GM12878 (cell line): ENCODE measurements around the gene FAM187B. TPM values are rescaled to one million over a fixed set of nuclear protein-coding genes. Genes with fewer than 3 reads are reported as not detected.
A peak's percentile ranks its signal among the peaks of the same experiment; 100 is the strongest.

Experiments used
- BMI1 ChIP-seq: fragments of 450-650 bp; IDR thresholded peaks from 2 replicates; pipeline ENCODE4 v1.6.1; 2016; ENCODE audit warnings: mild to moderate bottlenecking, moderate library complexity, borderline replicate concordance
- CREB1 ChIP-seq: IDR thresholded peaks from 2 replicates; pipeline ENCODE4 v1.6.1; 2012; ENCODE audit warnings: low read depth, mild to moderate bottlenecking, inconsistent platforms
- CREM ChIP-seq: IDR thresholded peaks from 2 replicates; pipeline ENCODE4 v1.6.1; 2014; ENCODE audit warnings: antibody characterized with exemption, low read depth
- DPF2 ChIP-seq: fragments of 450-650 bp; IDR thresholded peaks from 2 replicates; pipeline ENCODE4 v1.6.1; 2017; ENCODE audit warnings: mild to moderate bottlenecking
- EP300 ChIP-seq, 2 experiments: fragments of 150-350 bp in 1 of 2; IDR thresholded peaks; 2 replicates each; pipeline ENCODE4 v1.6.1; 2011 to 2012; ENCODE audit warnings: low read depth in 2 of 2, low read length in 2 of 2, borderline replicate concordance in 1 of 2, improper control_type of control experiment in 1 of 2, inconsistent platforms in 1 of 2; ENCODE audit not compliant: control insufficient read depth in 1 of 2
- ETV6 ChIP-seq, 2 experiments: fragments of 450-650 bp in 1 of 2; IDR thresholded peaks in 1 of 2; conservative IDR thresholded peaks in 1 of 2; 2 replicates each; pipeline ENCODE4 v1.6.1; 2014; ENCODE audit warnings: antibody characterized with exemption in 1 of 2, borderline replicate concordance in 1 of 2, low read depth in 1 of 2, mild to moderate bottlenecking in 1 of 2, moderate library complexity in 1 of 2
- FOS ChIP-seq: IDR thresholded peaks from 3 replicates; pipeline ENCODE4 v1.6.1; 2011; ENCODE audit warnings: borderline replicate concordance; ENCODE audit not compliant: insufficient read length; ENCODE audit errors: extremely low read depth
- FOXM1 ChIP-seq: IDR thresholded peaks from 2 replicates; pipeline ENCODE4 v1.6.1; 2012; ENCODE audit warnings: low read depth, mild to moderate bottlenecking, inconsistent platforms, low read length, moderate library complexity
- KLF5 ChIP-seq: fragments of 450-650 bp; IDR thresholded peaks from 2 replicates; pipeline ENCODE4 v1.6.1; 2014; ENCODE audit warnings: mild to moderate bottlenecking; ENCODE audit not compliant: partially characterized antibody
- SMAD1 ChIP-seq: fragments of 450-650 bp; IDR thresholded peaks from 2 replicates; pipeline ENCODE4 v1.6.1; 2018; ENCODE audit warnings: mild to moderate bottlenecking, low read depth; ENCODE audit not compliant: partially characterized antibody
- SRF ChIP-seq, 2 experiments: IDR thresholded peaks; 2 replicates each; pipeline ENCODE4 v1.6.1; 2011; ENCODE audit warnings: low read depth in 2 of 2, low read length in 2 of 2, mild to moderate bottlenecking in 1 of 2, moderate library complexity in 1 of 2
- TARDBP ChIP-seq: IDR thresholded peaks from 2 replicates; pipeline ENCODE4 v1.6.1; 2016; ENCODE audit warnings: borderline replicate concordance
- YY1 ChIP-seq: IDR thresholded peaks from 2 replicates; pipeline ENCODE4 v1.6.1; 2011; ENCODE audit warnings: low read depth, mild to moderate bottlenecking, low read length
- ZNF217 ChIP-seq: fragments of 450-650 bp; IDR thresholded peaks from 2 replicates; pipeline ENCODE4 v1.6.1; 2017; ENCODE audit warnings: antibody characterized with exemption, mild to moderate bottlenecking
- ZNF274 ChIP-seq: IDR thresholded peaks from one replicate; pipeline ENCODE4 v1.8.0; 2011; ENCODE audit not compliant: insufficient read length, insufficient read depth
- ZNF384 ChIP-seq: IDR thresholded peaks from 2 replicates; pipeline ENCODE4 v1.6.1; 2012; ENCODE audit warnings: low read depth, mild to moderate bottlenecking, low read length, improper control_type of control experiment, borderline replicate concordance
- polyA plus RNA-seq, 11 experiments: library from polyadenylated mRNA; depleted of rRNA in 4 of 11; unstranded in 6 of 11; stranded (reverse) in 5 of 11; fragments of >200 nt; fragmentation: Nextera tagmentation in 4 of 11; fragmentation: Illumina TruSeq in 1 of 11; extraction: Ambion mirVana in 4 of 11; extraction: Trizol in 1 of 11; gene quantifications; 1 replicate in 1 of 11; 2 replicates in 10 of 11; pipeline versions ENCODE4 v1.2.1 to v1.2.3, GENCODE V29; 2011 to 2016; ENCODE audit warnings: inconsistent platforms in 2 of 11, missing spikeins in 2 of 11, low read depth in 1 of 11
- total RNA-seq, 4 experiments: library from RNA; depleted of rRNA in 3 of 4; stranded (reverse); fragments of >200 nt in 3 of 4; fragmentation: Illumina TruSeq in 1 of 4; extraction: Trizol in 1 of 4; gene quantifications; 2 replicates each; pipeline versions ENCODE4 v1.2.1 to v1.2.3, GENCODE V29; 2013 to 2021
- TF ChIP-seq, protein P1 (sequence below): fragments of 450-650 bp; IDR thresholded peaks from 2 replicates; pipeline ENCODE4 v1.6.1; 2017; ENCODE audit warnings: mild to moderate bottlenecking, moderate library complexity
- TF ChIP-seq, protein P2 (sequence below): fragments of 450-650 bp; IDR thresholded peaks from 2 replicates; pipeline ENCODE4 v1.6.1; 2017; ENCODE audit warnings: mild to moderate bottlenecking, low read depth, inconsistent platforms; ENCODE audit not compliant: poor library complexity, severe bottlenecking
- TF ChIP-seq, protein P3 (sequence below): IDR thresholded peaks from 2 replicates; pipeline ENCODE4 v1.6.1; 2011; ENCODE audit warnings: borderline replicate concordance, low read depth, mild to moderate bottlenecking, moderate library complexity, low read length; ENCODE audit not compliant: insufficient read depth, poor library complexity, severe bottlenecking
- TF ChIP-seq, protein P4 (sequence below): IDR thresholded peaks from 2 replicates; pipeline ENCODE4 v1.6.1; 2011; ENCODE audit warnings: low read depth, low read length, improper control_type of control experiment, borderline replicate concordance

FAM187B gene
- total and polyA plus RNA-seq, 10 of the 15 experiments (the other 5 are each of a cell fraction or from before 2014, with no cell fraction given), result 0.05 TPM; not detected in 9

DNA sequence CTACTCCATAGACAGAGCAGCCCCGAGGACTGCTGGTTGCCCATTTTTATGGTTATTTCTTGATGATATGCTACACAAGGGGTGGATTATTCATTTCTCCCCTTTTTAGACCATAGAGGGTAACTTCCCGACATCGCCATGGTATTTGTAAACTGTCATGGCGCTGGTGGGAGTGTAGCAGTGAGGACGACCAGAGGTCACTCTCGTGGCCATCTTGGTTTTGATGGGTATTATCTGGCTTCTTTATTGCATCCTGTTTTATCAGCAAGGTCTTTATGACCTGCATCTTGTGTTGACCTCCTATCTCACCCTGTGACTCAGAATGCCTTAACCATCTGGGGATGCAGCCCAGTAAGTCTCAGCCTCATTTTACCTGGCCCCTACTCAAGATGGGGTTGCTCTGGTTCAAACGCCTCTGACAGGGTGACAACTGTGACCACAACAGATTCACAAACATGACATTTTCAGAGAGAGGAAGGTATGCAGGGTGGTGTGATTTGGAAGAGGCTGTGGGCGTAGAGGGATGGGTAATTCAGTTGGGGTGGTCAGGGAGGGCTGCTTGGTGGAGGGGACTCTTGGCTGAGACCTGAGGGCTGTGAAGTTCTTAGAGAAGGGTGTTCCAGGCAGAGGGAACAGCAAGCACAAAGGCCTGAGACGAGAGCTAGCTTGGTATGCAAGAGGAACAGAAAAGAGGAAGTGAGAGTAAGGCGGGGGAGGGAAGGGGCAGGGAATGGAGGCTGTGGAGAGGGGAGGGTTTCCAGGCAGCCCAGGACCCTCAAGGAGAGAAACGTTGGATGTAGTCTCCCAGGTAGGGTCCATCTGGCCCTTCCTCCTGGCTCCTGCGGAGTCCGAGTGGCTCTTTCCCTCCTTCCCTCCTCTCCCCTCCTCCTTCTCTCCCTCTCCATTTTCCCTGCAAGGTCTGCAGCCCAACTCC is 23.5 kb downstream of the FAM187B start (continued):
- TF ChIP-seq, protein P1, sequence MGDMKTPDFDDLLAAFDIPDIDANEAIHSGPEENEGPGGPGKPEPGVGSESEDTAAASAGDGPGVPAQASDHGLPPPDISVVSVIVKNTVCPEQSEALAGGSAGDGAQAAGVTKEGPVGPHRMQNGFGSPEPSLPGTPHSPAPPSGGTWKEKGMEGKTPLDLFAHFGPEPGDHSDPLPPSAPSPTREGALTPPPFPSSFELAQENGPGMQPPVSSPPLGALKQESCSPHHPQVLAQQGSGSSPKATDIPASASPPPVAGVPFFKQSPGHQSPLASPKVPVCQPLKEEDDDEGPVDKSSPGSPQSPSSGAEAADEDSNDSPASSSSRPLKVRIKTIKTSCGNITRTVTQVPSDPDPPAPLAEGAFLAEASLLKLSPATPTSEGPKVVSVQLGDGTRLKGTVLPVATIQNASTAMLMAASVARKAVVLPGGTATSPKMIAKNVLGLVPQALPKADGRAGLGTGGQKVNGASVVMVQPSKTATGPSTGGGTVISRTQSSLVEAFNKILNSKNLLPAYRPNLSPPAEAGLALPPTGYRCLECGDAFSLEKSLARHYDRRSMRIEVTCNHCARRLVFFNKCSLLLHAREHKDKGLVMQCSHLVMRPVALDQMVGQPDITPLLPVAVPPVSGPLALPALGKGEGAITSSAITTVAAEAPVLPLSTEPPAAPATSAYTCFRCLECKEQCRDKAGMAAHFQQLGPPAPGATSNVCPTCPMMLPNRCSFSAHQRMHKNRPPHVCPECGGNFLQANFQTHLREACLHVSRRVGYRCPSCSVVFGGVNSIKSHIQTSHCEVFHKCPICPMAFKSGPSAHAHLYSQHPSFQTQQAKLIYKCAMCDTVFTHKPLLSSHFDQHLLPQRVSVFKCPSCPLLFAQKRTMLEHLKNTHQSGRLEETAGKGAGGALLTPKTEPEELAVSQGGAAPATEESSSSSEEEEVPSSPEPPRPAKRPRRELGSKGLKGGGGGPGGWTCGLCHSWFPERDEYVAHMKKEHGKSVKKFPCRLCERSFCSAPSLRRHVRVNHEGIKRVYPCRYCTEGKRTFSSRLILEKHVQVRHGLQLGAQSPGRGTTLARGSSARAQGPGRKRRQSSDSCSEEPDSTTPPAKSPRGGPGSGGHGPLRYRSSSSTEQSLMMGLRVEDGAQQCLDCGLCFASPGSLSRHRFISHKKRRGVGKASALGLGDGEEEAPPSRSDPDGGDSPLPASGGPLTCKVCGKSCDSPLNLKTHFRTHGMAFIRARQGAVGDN, result peak; percentile 99
- TF ChIP-seq, protein P2, sequence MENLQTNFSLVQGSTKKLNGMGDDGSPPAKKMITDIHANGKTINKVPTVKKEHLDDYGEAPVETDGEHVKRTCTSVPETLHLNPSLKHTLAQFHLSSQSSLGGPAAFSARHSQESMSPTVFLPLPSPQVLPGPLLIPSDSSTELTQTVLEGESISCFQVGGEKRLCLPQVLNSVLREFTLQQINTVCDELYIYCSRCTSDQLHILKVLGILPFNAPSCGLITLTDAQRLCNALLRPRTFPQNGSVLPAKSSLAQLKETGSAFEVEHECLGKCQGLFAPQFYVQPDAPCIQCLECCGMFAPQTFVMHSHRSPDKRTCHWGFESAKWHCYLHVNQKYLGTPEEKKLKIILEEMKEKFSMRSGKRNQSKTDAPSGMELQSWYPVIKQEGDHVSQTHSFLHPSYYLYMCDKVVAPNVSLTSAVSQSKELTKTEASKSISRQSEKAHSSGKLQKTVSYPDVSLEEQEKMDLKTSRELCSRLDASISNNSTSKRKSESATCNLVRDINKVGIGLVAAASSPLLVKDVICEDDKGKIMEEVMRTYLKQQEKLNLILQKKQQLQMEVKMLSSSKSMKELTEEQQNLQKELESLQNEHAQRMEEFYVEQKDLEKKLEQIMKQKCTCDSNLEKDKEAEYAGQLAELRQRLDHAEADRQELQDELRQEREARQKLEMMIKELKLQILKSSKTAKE, result peak; percentile 83
- TF ChIP-seq SRF (IDR thresholded peaks at IDR 0.05; ENCODE audit: low read depth in 2 of 2, low read length in 2 of 2), result peak; percentile 18 to 93; a peak in 2 of 4 replicates
- TF ChIP-seq, protein P3, sequence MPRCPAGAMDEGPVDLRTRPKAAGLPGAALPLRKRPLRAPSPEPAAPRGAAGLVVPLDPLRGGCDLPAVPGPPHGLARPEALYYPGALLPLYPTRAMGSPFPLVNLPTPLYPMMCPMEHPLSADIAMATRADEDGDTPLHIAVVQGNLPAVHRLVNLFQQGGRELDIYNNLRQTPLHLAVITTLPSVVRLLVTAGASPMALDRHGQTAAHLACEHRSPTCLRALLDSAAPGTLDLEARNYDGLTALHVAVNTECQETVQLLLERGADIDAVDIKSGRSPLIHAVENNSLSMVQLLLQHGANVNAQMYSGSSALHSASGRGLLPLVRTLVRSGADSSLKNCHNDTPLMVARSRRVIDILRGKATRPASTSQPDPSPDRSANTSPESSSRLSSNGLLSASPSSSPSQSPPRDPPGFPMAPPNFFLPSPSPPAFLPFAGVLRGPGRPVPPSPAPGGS, result peak; percentile 90
- TF ChIP-seq ZNF217, result peak; percentile 99
- no peak for TF ChIP-seq ZNF274
- peak; percentile 90 for TF ChIP-seq BMI1
- peak; percentile 47 for TF ChIP-seq SMAD1
- TF ChIP-seq ZNF384, result no peak
- TF ChIP-seq TARDBP, result no peak
- peak; percentile 57 to 99; a peak in 3 of 4 replicates for TF ChIP-seq EP300 (IDR thresholded peaks at IDR 0.05; ENCODE audit: borderline replicate concordance in 1 of 2, control insufficient read depth in 1 of 2, low read depth in 2 of 2, low read length in 2 of 2)
- TF ChIP-seq DPF2, result peak; percentile 100
- TF ChIP-seq CREM, result peak; percentile 89
- TF ChIP-seq ETV6 (conservative IDR thresholded peaks at IDR 0.05 in 1 of 2, IDR thresholded peaks at IDR 0.05 in 1 of 2; ENCODE audit: borderline replicate concordance in 1 of 2, low read depth in 1 of 2), result peak in 1 of 2 experiments; percentile 63; a peak in 2 of 4 replicates
- TF ChIP-seq YY1, result peak; percentile 72; the same call in 1 of the 2 replicates
- TF ChIP-seq FOXM1, result no peak
- TF ChIP-seq FOS, result no peak
- no peak for TF ChIP-seq KLF5
- TF ChIP-seq, protein P4, sequence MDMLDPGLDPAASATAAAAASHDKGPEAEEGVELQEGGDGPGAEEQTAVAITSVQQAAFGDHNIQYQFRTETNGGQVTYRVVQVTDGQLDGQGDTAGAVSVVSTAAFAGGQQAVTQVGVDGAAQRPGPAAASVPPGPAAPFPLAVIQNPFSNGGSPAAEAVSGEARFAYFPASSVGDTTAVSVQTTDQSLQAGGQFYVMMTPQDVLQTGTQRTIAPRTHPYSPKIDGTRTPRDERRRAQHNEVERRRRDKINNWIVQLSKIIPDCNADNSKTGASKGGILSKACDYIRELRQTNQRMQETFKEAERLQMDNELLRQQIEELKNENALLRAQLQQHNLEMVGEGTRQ, result no peak
- no peak for TF ChIP-seq CREB1
